Activated naive CD4-positive, alpha-beta T cell treated with anti-CD3 and anti-CD28 coated beads for 36 hours (primary cell): ENCODE data around the gene SLC25A30. TPM values are rescaled to one million over a fixed set of nuclear protein-coding genes. Genes with fewer than 3 reads are reported as not detected.
A peak's percentile ranks its signal among the peaks of the same experiment; 100 is the strongest.

Source experiments
- CTCF ChIA-PET: fragments of 350-600 bp; sonication (Branson Sonifier 250); formaldehyde crosslinking; loops from one replicate; lab custom pipeline; 2021; ENCODE audit warnings: antibody characterized with exemption; lab: Charles Lee
- DNase-seq: peaks from one replicate; pipeline ENCODE4 v3.0.0-alpha.2; 2020
- H3K27ac Mint-ChIP-seq: one replicate; pipeline ENCODE4 v1.8.0; 2021; ENCODE audit warnings: mild to moderate bottlenecking, mixed read lengths
- H3K27me3 Mint-ChIP-seq: one replicate; pipeline ENCODE4 v1.8.0; 2021; ENCODE audit warnings: low read depth, mixed read lengths
- H3K36me3 Mint-ChIP-seq: one replicate; pipeline ENCODE4 v1.8.0; 2021; ENCODE audit warnings: low read depth, mixed read lengths
- H3K4me1 Mint-ChIP-seq: one replicate; pipeline ENCODE4 v1.8.0; 2021; ENCODE audit warnings: low read depth, mixed read lengths
- H3K4me3 Mint-ChIP-seq: one replicate; pipeline ENCODE4 v1.8.0; 2021; ENCODE audit warnings: mild to moderate bottlenecking, moderate library complexity, mixed read lengths
- H3K9me3 Mint-ChIP-seq: one replicate; pipeline ENCODE4 v1.8.0; 2021; ENCODE audit warnings: mixed read lengths
- intact Hi-C: fragments of 100-400 bp; cut with micrococcal nuclease; formaldehyde crosslinking; loops from one replicate; pipeline ENCODE4 v1.15.1; 2023
- total RNA-seq, 2 experiments: library from RNA; stranded (reverse); gene quantifications; one replicate each; pipeline ENCODE4 v1.2.3, GENCODE V29; 2021

Gene SLC25A30
- total RNA-seq, 2 experiments from 2014 or later = 13.6 to 15.1 TPM

DNA sequence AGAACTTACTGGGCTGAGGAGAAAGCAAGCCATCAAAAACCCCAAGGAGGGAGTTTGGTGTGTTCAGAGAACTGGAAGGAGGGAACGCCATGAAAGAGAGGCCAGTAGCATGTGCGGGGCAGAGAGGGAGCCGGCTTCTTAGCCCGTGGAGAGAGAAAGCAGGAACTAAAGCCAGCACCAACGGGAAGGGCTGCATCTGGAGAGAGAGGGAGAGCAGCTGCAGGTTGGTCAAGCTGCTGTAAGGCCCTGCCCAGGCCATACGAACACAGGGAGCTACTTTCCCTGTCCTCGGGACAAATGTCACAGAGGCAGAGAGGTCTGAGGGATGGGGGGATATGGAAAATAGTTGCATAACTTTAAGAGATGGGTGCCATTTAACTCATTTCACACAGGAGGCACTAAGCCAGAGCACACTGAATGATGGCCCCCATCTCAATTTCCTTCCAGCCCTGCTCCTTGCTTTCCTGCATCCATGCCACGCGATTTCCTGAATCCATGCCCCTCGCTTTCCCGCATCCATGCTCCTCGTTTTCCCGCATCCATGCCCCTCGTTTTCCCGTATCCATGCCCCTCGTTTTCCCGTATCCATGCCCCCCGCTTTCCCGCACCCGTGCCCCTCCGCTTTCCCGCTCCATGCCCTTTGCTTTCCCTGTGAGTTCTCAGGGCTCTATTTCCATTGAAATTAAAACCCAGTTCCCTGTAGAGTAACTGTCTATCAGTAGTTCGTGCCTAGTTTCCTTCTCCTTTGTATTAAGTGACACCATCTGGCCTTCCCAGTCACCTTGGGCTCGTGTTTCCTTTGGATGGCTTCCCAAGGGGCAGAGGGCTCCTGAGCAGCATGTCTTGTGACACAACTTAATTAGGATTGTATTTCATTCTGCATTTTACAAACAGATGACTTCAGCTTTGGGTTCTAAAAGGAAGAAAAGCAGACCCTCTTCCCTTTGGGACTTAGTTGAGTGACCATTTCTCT, 45.7 kb downstream of the SLC25A30 start:
- Mint-ChIP-seq H3K27me3 (no peaks in the 10 kb centered on the region), H3K27ac (no peak overlapping the region), H3K36me3 (peaks cover 7% of the 10 kb centered on the region), H3K4me3 (no peak overlapping the region), H3K9me3 (no peaks in the 10 kb centered on the region), H3K4me1 (peaks cover 26% of the 10 kb centered on the region)
- intact Hi-C loops = no loop called here
- no peak for DNase-seq
- CTCF ChIA-PET = interaction anchor here (0.8 to 5.7 kb wide), 21 partner anchors 15 to 326 kb away, joined by 3 to 83 read pairs (median 6); partner anchors contain the start of gene TPT1

DNA sequence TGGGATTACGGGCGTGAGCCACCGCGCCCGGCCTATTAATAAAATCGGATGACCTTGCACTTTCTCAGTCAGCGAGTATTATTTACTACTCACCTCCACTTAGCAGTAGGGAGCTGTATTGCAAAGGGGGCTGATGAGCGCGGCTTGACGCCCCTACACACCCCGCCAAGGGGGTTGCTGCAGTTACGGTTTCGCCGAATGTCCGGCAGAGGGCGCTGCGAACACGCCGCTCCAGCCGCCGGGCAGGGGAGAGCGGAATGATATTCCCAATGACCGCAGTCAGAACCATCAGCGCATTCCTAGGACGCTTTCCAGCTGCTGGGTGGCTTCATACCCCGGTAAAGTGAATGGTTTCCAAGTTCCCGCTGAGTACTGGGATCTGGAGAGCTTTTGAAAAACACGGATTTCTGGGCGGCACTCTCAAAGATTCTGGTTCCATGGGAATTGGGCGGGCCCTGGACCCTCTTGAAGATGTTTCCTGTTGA, 47.2 kb downstream of the SLC25A30 start:
- H3K4me1 Mint-ChIP-seq = peaks cover 36% of the 10 kb centered on the region
- intact Hi-C loops = loop anchor here (1.0 to 2.0 kb wide), 5 partner anchors 23 to 348 kb away; partner anchors contain the start of gene COG3
- H3K4me3 Mint-ChIP-seq = no peak overlapping the region
- DNase-seq = peak; percentile 51
- no peak overlapping the region for H3K27ac Mint-ChIP-seq
- no peaks in the 10 kb centered on the region for H3K9me3 Mint-ChIP-seq
- H3K27me3 Mint-ChIP-seq = no peaks in the 10 kb centered on the region
- CTCF ChIA-PET = interaction anchor here (0.6 to 5.7 kb wide), 36 partner anchors 10 to 324 kb away, joined by 3 to 83 read pairs (median 5); partner anchors contain the start of genes SLC25A30 and TPT1
- H3K36me3 Mint-ChIP-seq = peaks cover 7% of the 10 kb centered on the region

DNA sequence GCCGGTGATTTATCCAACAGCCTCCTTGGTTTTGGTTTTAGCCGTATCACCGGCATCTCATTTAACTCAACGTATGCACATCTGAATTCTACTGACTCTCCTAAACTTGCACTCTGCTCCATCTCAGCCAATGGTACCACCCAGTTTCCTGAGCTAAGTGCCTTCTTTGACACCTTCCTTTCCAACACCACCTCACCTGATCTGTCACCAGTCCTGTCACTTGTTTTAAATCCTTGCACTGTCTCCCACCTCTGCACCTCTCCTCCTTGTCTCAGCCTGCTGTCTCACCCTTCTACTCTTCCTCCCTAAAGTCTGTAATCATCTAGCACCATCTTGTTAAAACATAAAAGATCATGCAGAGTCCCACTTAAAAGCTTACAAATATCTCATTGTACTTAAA, 49.1 kb downstream of the SLC25A30 start:
- Mint-ChIP-seq H3K4me1 (peaks cover 42% of the 10 kb centered on the region), H3K27ac (no peak overlapping the region)
- intact Hi-C loops = loop anchor here (5.0 to 10.0 kb wide), 2 partner anchors 37 to 926 kb away; no protein-coding TSS in a partner anchor

GRCh38 chr13:45368571-45368970, 49.6 kb downstream of the SLC25A30 start:
- no peak for DNase-seq
- CTCF ChIA-PET = interaction anchor here (0.7 to 5.7 kb wide), 6 partner anchors 17 to 95 kb away, joined by 3 to 83 read pairs (median 4); partner anchors contain the start of gene TPT1
- peak overlapping the region; percentile 16 for H3K4me3 Mint-ChIP-seq
- H3K4me1 Mint-ChIP-seq = peaks cover 46% of the 10 kb centered on the region
- H3K9me3 Mint-ChIP-seq = peaks cover 6% of the 10 kb centered on the region
- peaks cover 14% of the 10 kb centered on the region for H3K36me3 Mint-ChIP-seq
- intact Hi-C loops = loop anchor here (5.0 to 10.0 kb wide), 2 partner anchors 36 to 926 kb away; no protein-coding TSS in a partner anchor
- no peaks in the 10 kb centered on the region for H3K27me3 Mint-ChIP-seq
- H3K27ac Mint-ChIP-seq = peak overlapping the region; percentile 83

More for the DNA sequence above, 49.1 kb downstream of the SLC25A30 start:
- peaks cover 1% of the 10 kb centered on the region for H3K9me3 Mint-ChIP-seq
- CTCF ChIA-PET = interaction anchor here (0.5 to 5.7 kb wide), 9 partner anchors 14 to 323 kb away, joined by 3 to 83 read pairs (median 3); partner anchors contain the start of genes COG3 and TPT1
- no peak for DNase-seq
- H3K4me3 Mint-ChIP-seq = no peak overlapping the region
- H3K27me3 Mint-ChIP-seq = no peaks in the 10 kb centered on the region
- peaks cover 11% of the 10 kb centered on the region for H3K36me3 Mint-ChIP-seq

DNA sequence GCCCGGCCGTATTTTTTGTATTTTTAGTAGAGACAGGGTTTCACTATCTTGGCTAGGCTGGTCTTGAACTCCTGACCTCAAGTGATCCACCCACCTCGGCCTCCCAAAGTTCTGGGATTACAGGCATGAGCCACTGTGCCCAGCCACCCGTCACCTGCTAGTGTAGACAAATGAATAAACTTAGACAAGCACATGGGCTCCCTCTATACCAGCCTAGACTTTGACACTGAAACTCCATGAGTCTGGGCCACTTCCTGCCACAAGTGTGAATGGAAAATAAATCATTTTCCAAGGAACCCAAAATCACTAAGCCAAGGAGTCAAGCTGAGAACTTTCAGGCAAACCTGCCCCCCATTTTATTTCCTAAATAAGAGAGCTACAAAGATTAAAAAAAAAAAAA, 50.2 kb downstream of the SLC25A30 start:
- intact Hi-C loops = loop anchor here (5.0 to 10.0 kb wide), 2 partner anchors 36 to 927 kb away; no protein-coding TSS in a partner anchor
- peak overlapping the region; percentile 83 for H3K27ac Mint-ChIP-seq

DNA sequence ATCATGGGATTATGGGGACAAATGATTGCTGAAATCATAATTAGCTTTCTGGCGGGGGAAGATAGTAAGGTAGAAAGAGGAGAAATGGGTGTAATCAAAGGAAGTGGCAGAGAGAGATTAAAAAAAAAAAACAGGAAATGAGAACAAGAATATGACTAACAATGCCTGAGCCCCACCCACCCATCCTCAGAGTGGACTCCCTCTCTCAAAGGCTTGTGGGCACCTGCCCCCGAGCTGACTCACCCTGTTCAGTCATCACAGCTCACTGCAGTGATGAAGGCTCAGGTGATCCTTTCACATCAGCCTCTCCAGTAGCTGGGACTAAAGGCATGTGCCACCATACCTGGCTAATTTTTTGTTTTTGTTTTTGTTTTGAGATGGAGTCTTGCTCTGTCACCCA, 50.8 kb downstream of the SLC25A30 start:
- H3K4me1 Mint-ChIP-seq = peaks cover 57% of the 10 kb centered on the region
- H3K36me3 Mint-ChIP-seq = peaks cover 18% of the 10 kb centered on the region
- intact Hi-C loops = loop anchor here (1.0 to 10.0 kb wide), 8 partner anchors 26 to 927 kb away; partner anchors contain the start of genes COG3, SLC25A30 and TPT1
- H3K27ac Mint-ChIP-seq = peak overlapping the region; percentile 87
- peak; percentile 97 for DNase-seq
- H3K4me3 Mint-ChIP-seq = peak overlapping the region; percentile 32
- CTCF ChIA-PET = interaction anchor here (0.7 to 5.7 kb wide), 7 partner anchors 25 to 312 kb away, joined by 3 to 83 read pairs (median 3); partner anchors contain the start of gene TPT1
- H3K9me3 Mint-ChIP-seq = peaks cover 6% of the 10 kb centered on the region
- H3K27me3 Mint-ChIP-seq = no peaks in the 10 kb centered on the region

More for the DNA sequence above, 50.2 kb downstream of the SLC25A30 start:
- CTCF ChIA-PET = interaction anchor here (0.7 to 5.7 kb wide), 5 partner anchors 17 to 313 kb away, joined by 3 to 83 read pairs (median 5); partner anchors contain the start of gene TPT1
- no peaks in the 10 kb centered on the region for H3K27me3 Mint-ChIP-seq
- DNase-seq = peak; percentile 19
- peaks cover 50% of the 10 kb centered on the region for H3K4me1 Mint-ChIP-seq
- H3K36me3 Mint-ChIP-seq = peaks cover 14% of the 10 kb centered on the region
- no peak overlapping the region for H3K4me3 Mint-ChIP-seq
- H3K9me3 Mint-ChIP-seq = peaks cover 6% of the 10 kb centered on the region

DNA sequence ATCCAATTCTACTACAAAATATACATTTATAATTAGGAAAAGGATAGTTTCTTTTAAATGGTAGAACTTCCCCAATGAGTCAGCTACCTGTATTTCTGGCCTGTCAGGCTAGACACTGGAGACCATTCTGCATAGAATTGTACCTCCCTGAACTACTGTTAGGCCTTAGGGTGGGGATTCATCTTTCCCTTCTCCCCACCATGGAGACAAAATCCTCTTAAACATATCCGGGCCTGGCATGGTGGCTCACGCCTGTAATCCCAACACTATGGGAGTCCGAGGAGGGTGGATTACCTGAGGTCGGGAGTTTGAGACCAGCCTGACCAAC, 52.7 kb downstream of the SLC25A30 start:
- Mint-ChIP-seq H3K4me3 (no peak overlapping the region), H3K9me3 (peaks cover 6% of the 10 kb centered on the region), H3K36me3 (peaks cover 25% of the 10 kb centered on the region), H3K27me3 (no peaks in the 10 kb centered on the region), H3K4me1 (peaks cover 55% of the 10 kb centered on the region), H3K27ac (no peak overlapping the region)
- intact Hi-C loops = loop anchor here (5.0 to 10.0 kb wide), 2 partner anchors 33 to 929 kb away; no protein-coding TSS in a partner anchor
- CTCF ChIA-PET = no interaction called here
- DNase-seq = no peak

DNA sequence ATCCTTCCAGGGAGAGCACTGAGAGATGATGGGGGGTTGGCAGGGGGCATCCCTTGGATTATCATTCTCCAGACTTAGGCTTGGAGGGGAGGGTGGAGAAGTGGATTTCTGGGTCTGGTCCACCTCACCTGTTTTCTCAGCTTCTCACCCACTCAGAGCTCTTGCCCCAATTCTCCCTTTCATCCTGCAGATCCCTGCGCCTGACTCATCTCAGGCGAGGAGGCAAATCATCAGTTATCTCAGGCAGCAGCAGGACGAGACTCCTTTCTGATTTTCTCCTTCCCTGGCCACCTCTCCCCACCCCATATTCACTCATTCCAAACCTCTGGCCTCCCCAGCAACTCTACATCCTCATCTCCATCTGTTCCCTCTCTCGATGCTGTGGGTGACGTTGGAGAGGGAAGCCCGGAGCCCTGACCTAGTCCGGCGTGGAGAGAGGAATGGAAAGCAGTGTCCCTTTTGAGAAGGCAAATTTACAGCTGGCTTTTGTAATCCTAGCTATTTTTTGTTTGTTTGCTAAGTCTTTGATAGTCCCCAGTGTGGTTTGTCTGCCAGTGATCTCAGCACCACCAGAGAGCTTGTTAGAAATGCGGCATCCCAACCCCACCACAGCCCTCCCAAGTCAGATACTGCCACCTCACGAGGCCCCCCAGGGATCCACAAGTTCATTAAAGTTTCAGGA, 53.2 kb downstream of the SLC25A30 start:
- Mint-ChIP-seq H3K4me1 (peaks cover 55% of the 10 kb centered on the region), H3K4me3 (no peak overlapping the region), H3K27me3 (no peaks in the 10 kb centered on the region), H3K9me3 (peaks cover 6% of the 10 kb centered on the region), H3K27ac (peak overlapping the region; percentile 37), H3K36me3 (peaks cover 28% of the 10 kb centered on the region)
- CTCF ChIA-PET = no interaction called here
- DNase-seq = no peak
- intact Hi-C loops = loop anchor here (5.0 to 10.0 kb wide), 2 partner anchors 33 to 930 kb away; no protein-coding TSS in a partner anchor

- no peak for DNase-seq
- H3K4me3 Mint-ChIP-seq = no peak overlapping the region
- peaks cover 43% of the 10 kb centered on the region for H3K4me1 Mint-ChIP-seq
- CTCF ChIA-PET = no interaction called here
- H3K36me3 Mint-ChIP-seq = peaks cover 30% of the 10 kb centered on the region
- H3K27ac Mint-ChIP-seq = no peak overlapping the region
- intact Hi-C loops = loop anchor here (10.0 kb wide), 1 partner anchor 932 kb away; no protein-coding TSS in a partner anchor
- peaks cover 6% of the 10 kb centered on the region for H3K9me3 Mint-ChIP-seq
- H3K27me3 Mint-ChIP-seq = no peaks in the 10 kb centered on the region
These were observed 55.2 kb downstream of the SLC25A30 start for GRCh38 chr13:45362939-45363338.

GRCh38 chr13:45361596-45362206, 56.5 kb downstream of the SLC25A30 start:
- intact Hi-C loops = loop anchor here (10.0 kb wide), 1 partner anchor 933 kb away; no protein-coding TSS in a partner anchor
- Mint-ChIP-seq H3K36me3 (peaks cover 35% of the 10 kb centered on the region), H3K4me3 (no peak overlapping the region), H3K27ac (peak overlapping the region; percentile 36), H3K27me3 (no peaks in the 10 kb centered on the region), H3K9me3 (peaks cover 6% of the 10 kb centered on the region), H3K4me1 (peaks cover 38% of the 10 kb centered on the region)
- CTCF ChIA-PET = interaction anchor here (0.7 to 1.9 kb wide), 2 partner anchors 10 to 157 kb away, joined by 4 read pairs; no protein-coding TSS in a partner anchor
- DNase-seq = no peak
